Peyer's patch (tissue), 4 donors: ENCODE results near the gene ZNF407. TPM values are rescaled to one million over a fixed set of nuclear protein-coding genes. Genes with fewer than 3 reads are reported as not detected.

Experiments
- DNase-seq, 3 donors: peaks; one replicate each; pipeline ENCODE4 v3.0.0-alpha.2; 2017 to 2019
- H3K27ac ChIP-seq, 4 donors: fragments of 200-600 bp; sonication (generic); one replicate each; pipeline ENCODE4 v1.5.1; 2016 to 2019
- H3K27me3 ChIP-seq, 2 donors: fragments of 200-600 bp; sonication (generic); one replicate each; pipeline ENCODE4 v1.5.1; 2019
- H3K36me3 ChIP-seq, 3 donors: fragments of 200-600 bp; sonication (generic); one replicate each; pipeline ENCODE4 v1.5.1; 2016 to 2019
- H3K4me1 ChIP-seq, 4 donors: fragments of 200-600 bp; sonication (generic); one replicate each; pipeline ENCODE4 v1.5.1; 2016 to 2019
- H3K4me3 ChIP-seq, 4 donors: fragments of 200-600 bp; sonication (generic); 1 replicate in 3 of 4; 2 replicates in 1 of 4; pipeline ENCODE4 v1.5.1; 2016 to 2019; ENCODE audit warnings: mild to moderate bottlenecking in 1 of 4
- H3K9me3 ChIP-seq, 4 donors: fragments of 200-600 bp; sonication (generic); one replicate each; pipeline ENCODE4 v1.5.1; 2016 to 2019; ENCODE audit warnings: mild to moderate bottlenecking in 1 of 4
- CTCF ChIP-seq, 6 experiments: fragments of 450-650 bp in 4 of 6; fragments of 200-600 bp in 2 of 6; sonication (generic) in 1 of 6; IDR thresholded peaks; one replicate each; pipeline ENCODE4 v1.5.1; 2017 to 2019; ENCODE audit warnings: antibody characterized with exemption in 6 of 6, mild to moderate bottlenecking in 3 of 6, moderate library complexity in 1 of 6
- POLR2A ChIP-seq, 2 donors: fragments of 450-650 bp; IDR thresholded peaks; one replicate each; pipeline ENCODE4 v1.5.1; 2017; ENCODE audit warnings: antibody characterized with exemption in 2 of 2, mild to moderate bottlenecking in 2 of 2, moderate library complexity in 2 of 2
- total RNA-seq, 4 donors: library from RNA; depleted of rRNA; stranded (reverse); fragments of >200 nt; gene quantifications; one replicate each; pipeline ENCODE4 v1.1.0, GENCODE V29; 2016

Gene ZNF407
- total RNA-seq, 4 donors from 2014 or later = 24.0 to 54.5 (median 32.3) TPM

- no peaks in the 10 kb centered on the region for H3K36me3 ChIP-seq
- no peaks in the 10 kb centered on the region for H3K9me3 ChIP-seq
Observed at GRCh38 chr18:75106746-75107145, 509.1 kb downstream of the ZNF407 start.

GRCh38 chr18:75107196-75107930 lies 509.7 kb downstream of the ZNF407 start:
- Histone ChIP-seq H3K4me1 (no peaks in the 10 kb centered on the region), H3K27me3 (no peaks in the 10 kb centered on the region), H3K9me3 (no peaks in the 10 kb centered on the region), H3K4me3 (no peak overlapping the region), H3K36me3 (no peaks in the 10 kb centered on the region), H3K27ac (no peak overlapping the region)
- peak in 1 of 3 donors; percentile 28 for DNase-seq
- TF ChIP-seq CTCF (IDR thresholded peaks at IDR 0.05) = no peak
- no peak for TF ChIP-seq POLR2A (IDR thresholded peaks at IDR 0.05)

More at GRCh38 chr18:75106746-75107145, 509.1 kb downstream of the ZNF407 start:
- TF ChIP-seq CTCF (IDR thresholded peaks at IDR 0.05) (no peak), POLR2A (IDR thresholded peaks at IDR 0.05) (no peak)
- Histone ChIP-seq H3K27ac (no peak overlapping the region), H3K4me1 (no peaks in the 10 kb centered on the region), H3K27me3 (no peaks in the 10 kb centered on the region), H3K4me3 (no peak overlapping the region)
- no peak for DNase-seq

- H3K27me3 ChIP-seq = no peaks in the 10 kb centered on the region
- TF ChIP-seq POLR2A (IDR thresholded peaks at IDR 0.05) = no peak
- H3K36me3 ChIP-seq = no peaks in the 10 kb centered on the region
- H3K9me3 ChIP-seq = no peaks in the 10 kb centered on the region
- no peaks in the 10 kb centered on the region for H3K4me1 ChIP-seq
- DNase-seq = peak in 1 of 3 donors; percentile 14
- H3K4me3 ChIP-seq = no peak overlapping the region
- H3K27ac ChIP-seq = no peak overlapping the region
Observed at GRCh38 chr18:75107931-75108276, 510.2 kb downstream of the ZNF407 start.

GRCh38 chr18:75108579-75109318 lies 511.1 kb downstream of the ZNF407 start:
- no peak overlapping the region for H3K4me3 ChIP-seq
- H3K27ac ChIP-seq = no peak overlapping the region
- DNase-seq = peak in 1 of 3 donors; percentile 32
- H3K27me3 ChIP-seq = no peaks in the 10 kb centered on the region
- no peaks in the 10 kb centered on the region for H3K4me1 ChIP-seq
- H3K9me3 ChIP-seq = no peaks in the 10 kb centered on the region
- H3K36me3 ChIP-seq = no peaks in the 10 kb centered on the region
- TF ChIP-seq POLR2A (IDR thresholded peaks at IDR 0.05) (no peak), CTCF (IDR thresholded peaks at IDR 0.05) (no peak)

GRCh38 chr18:75109319-75109691 lies 511.6 kb downstream of the ZNF407 start:
- TF ChIP-seq POLR2A (IDR thresholded peaks at IDR 0.05) (no peak), CTCF (IDR thresholded peaks at IDR 0.05) (no peak)
- H3K27ac ChIP-seq = no peak overlapping the region

GRCh38 chr18:75109819-75110218 lies 512.1 kb downstream of the ZNF407 start:
- H3K36me3 ChIP-seq = no peaks in the 10 kb centered on the region
- no peak overlapping the region for H3K27ac ChIP-seq
- H3K9me3 ChIP-seq = no peaks in the 10 kb centered on the region
- no peaks in the 10 kb centered on the region for H3K4me1 ChIP-seq
- no peaks in the 10 kb centered on the region for H3K27me3 ChIP-seq
- H3K4me3 ChIP-seq = no peak overlapping the region
- DNase-seq = peak in 1 of 3 donors; percentile 37
- TF ChIP-seq POLR2A (IDR thresholded peaks at IDR 0.05) (no peak), CTCF (IDR thresholded peaks at IDR 0.05) (no peak)

More at GRCh38 chr18:75109319-75109691, 511.6 kb downstream of the ZNF407 start:
- no peaks in the 10 kb centered on the region for H3K27me3 ChIP-seq
- DNase-seq = no peak
- H3K4me3 ChIP-seq = no peak overlapping the region
- H3K36me3 ChIP-seq = no peaks in the 10 kb centered on the region
- no peaks in the 10 kb centered on the region for H3K9me3 ChIP-seq
- H3K4me1 ChIP-seq = no peaks in the 10 kb centered on the region
